HG03354 (cell line): Measurements from ENCODE around the gene CCDC97.

Experiments used
- ATAC-seq: cut with Tn5 transposase; IDR thresholded peaks from one replicate; pipeline ENCODE4 v1.9.1; 2021; ENCODE audit warnings: mild to moderate bottlenecking; ENCODE audit not compliant: unreplicated experiment, poor library complexity, severe bottlenecking

The CCDC97 gene

GRCh38 chr19:41297628-41298347, 12.2 kb upstream of the CCDC97 start:
- peak; percentile 84 for ATAC-seq

- no peak for ATAC-seq
These were observed 11.5 kb upstream of the CCDC97 start for GRCh38 chr19:41298348-41298964.

DNA sequence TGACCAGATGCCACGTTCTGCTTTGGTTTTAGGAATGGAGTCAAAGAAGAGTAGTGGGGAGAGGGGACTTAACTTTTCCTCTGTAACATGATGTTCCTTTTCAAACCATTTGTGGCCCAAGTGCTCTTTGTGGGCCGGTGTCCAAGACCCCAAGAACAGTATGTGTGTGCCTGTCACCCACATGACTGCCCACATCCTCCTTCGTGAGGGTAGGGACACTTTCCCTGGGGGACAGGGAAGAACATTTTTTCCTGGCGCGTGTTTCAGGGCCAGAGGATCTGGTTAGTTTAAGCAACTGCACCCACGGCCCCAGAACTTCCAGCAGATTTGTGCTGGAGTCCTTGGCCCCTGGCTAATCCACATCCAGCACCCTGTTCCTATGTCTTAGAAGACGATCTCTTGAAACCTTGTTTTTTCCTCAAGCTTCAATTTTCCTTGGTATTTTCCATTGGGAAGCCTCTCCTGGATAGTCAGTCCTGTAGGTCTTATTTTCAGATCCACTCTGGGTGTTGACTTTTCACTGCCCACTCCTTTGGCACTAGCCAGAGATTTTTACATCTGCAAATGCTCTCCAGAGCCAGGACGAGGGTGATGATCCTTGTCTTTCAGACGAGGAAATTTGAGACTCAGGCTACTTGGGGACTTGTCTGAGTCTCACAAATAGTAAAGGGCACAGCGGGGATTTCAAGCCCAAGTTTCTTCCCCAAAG, 10.8 kb upstream of the CCDC97 start:
- ATAC-seq: no peak

- ATAC-seq: no peak
These were observed 10.2 kb upstream of the CCDC97 start for GRCh38 chr19:41299755-41300089.

DNA sequence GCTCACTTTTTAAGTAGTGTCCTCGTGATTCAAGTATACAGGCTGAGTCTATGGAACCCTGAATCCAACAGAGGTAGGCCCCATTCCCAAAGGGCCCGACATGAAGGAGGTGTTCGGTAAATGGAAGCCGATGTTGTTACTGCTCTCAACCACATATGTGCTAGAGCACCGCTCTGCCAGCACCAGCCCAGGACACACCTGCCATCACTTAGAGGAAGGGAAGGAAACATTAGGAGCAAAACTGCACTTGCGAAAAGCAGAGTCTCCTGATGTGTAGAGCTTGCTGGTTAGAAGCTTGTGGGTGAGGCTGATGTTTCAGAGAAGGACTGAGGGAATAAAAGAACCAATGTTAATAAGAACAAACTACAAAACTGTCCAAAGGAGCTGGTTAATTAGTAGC, 9.4 kb upstream of the CCDC97 start:
- ATAC-seq: no peak

GRCh38 chr19:41302624-41303351, 7.2 kb upstream of the CCDC97 start:
- peak; percentile 39 for ATAC-seq

- ATAC-seq: no peak
These were observed 6.0 kb upstream of the CCDC97 start for GRCh38 chr19:41303954-41304353.

DNA sequence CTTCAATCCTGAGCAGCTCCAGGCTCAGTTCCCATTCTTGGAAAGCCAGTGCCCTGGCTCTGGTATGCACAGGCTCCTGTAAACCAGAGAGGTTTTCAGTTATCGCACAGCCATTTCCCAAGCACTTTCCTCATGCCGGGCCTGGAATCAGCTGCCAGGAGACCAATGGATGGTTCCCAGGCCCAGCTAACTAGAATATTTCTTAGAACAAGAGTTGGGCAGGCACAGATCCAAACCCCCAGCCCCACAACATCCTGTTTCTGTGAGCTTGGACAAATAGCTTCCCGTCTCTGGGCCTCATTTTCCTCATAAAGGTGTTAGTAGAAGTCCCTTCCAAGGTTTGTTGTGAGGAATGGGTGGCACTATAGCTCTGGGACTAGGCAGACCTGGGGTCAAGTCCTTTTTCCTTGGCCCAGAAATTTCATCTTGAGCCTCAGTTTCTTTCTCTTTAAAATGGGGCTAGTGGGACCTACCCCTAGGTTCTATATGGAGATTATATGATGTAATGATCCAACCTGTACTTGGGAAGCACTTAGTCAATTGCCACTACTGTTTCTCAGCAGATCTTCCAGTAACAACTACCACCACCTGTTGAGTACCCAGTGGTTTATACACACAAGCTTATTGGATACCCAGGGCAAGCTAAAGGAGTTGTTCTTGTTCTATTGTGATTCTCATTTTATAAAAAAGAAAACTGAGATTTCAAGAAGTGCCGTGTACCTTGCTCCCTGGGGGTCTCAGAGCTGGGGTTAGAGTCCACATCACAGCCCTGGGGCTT, 5.1 kb upstream of the CCDC97 start:
- no peak for ATAC-seq

DNA sequence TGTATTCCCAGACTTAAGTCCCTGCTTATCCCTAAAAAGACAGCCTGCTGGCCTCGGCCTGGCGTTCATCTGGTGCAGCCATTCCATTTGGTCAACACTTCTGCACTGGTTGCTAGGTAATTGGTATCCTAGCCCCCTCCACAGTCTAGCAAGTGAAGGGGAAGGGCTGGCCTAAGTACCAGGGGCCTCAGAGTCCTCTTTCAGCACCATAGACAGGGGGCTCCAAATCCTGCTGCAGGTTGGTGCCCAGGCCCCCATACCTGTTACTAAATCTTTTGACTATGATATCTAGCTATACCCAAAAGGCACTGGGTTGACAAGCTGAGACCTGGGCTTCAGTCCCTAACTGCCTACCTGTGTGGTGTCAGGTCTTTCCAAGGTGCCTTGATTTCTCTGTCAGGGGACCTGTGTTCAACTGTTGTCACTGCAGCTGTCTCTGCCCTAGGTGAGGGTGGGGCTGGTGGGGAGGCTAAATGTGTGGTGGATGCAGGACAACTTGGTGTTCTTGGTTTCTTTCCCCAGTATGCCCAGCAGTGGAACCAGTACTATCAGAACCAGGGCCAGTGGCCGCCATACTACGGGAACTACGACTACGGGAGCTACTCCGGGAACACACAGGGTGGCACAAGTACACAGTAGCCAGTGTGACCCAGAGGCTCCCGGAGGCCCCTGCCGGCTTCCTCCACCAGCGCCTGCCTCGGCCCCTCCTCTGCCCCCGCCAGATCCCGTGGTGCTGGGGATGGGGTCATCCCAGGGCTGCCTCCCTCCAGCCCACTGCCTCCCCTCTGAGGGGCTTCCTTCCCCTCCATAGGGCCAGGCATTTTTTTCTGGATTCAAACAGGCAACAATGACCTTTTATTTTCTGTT, 3.8 kb upstream of the CCDC97 start:
- no peak for ATAC-seq

DNA sequence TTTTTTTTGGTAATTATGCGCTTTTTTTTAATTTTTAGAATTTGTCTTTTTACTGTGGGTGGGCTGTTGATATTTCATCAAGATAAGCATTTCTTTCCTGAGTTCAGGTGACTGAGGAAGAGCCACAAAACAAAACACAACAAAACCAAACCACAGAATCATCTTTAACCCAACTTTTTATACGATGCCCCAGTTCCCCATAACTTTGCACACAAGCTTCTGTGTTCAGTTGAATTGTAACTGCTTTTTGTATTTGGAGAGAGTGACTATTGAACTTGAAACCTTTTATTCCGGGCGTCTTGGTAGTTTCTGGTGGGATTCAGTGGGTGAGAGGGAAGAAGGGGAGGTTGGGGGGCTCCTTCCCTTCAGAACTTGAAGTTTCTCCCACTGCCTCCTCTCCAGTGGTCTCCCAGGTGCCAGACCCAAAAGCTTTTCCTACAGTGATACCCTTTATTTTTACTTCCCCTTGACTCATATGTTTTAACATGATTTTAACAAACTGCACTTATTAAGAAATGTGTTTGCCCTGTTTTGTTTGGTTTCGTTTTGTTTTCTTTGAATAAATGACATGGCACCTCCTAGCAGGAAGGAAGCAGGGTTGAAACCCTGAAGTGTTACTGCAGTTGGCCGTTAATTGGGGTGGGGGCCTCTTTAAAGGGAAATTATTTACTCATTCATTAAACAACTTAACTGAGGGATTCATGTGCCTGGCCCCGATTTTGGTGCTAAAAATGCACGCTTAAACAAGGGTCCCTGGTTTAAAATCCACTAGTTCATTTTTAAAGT, 2.7 kb upstream of the CCDC97 start:
- no peak for ATAC-seq

GRCh38 chr19:41307954-41308449, 2.0 kb upstream of the CCDC97 start:
- ATAC-seq: peak; percentile 4

DNA sequence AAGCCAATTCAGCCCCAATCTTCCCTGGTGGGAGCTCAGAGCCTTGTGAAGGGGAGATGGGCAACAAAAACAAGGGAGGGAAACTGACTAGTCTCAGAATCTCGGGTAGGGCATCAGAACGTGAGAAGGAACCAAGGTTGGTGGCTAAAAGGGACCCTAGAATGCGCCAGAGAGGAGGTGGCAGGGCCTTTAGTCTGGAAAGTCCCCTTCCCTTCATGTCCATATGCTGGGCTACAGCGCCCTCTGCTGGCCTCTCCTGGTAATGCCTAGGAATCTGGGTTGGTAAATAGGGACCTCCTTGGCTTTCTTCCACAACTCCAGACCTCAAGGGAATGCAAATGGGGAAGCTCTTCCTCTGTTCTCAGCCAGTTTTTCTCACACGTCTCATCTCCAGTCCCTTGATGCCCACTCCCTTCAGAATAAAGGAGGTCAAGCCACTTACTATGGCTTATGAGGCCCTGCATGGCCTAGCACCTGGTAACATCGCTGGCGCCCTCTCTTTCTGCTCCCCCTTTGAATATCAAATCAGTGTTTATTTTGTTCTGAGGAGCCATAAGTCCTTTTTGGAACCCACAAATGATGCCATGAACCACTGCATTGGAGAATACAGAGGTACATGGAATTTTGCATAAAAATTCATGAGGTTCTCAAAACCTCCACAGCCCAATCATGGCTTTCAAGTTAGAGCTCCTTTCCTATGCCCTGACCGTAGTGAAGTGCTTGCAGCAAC, 1.4 kb upstream of the CCDC97 start:
- ATAC-seq: peak; percentile 38

DNA sequence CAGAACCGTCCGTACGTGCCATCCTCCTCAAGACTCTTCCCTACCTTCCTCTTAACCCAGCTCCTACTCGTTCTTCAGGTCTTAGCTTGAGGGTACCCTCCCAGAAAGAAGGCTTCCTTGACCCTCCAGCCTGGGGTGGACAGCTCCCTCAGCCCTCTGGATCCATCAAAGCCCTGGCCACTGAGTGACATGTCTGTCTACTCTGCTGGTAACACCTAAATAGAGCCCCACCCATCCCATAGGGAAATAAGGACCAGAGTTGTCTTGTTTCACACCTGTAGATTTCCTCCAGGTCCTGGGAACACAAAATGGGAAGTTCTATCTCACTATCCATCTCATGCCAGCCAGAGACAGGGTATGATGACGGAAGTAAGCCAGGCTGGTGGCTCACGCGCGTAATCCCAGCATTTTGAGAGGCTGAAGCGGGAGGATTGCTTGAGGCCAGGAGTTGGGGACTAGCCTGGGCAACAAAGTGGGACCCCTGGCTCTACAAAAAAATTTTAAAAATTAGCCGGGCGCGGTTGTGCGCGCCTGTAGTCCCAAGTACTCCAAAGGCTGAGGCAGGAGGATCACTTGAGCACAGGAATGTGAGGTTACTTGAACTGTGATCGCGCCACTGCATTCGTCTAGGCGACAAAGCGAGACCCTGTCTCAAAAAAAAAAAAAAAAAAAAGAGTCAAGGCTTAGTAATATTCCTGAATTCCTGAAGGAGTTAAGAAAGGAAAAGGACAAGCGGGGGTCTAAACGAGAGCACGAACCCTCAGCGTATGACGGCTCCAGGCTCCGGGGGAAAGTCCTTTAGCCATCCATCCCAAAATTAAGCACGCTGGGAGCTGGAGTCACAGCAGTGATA, 566 bp upstream of the CCDC97 start:
- ATAC-seq: no peak

- no peak for ATAC-seq
These were observed 1.1 kb downstream of the CCDC97 start for GRCh38 chr19:41311072-41311471.

DNA sequence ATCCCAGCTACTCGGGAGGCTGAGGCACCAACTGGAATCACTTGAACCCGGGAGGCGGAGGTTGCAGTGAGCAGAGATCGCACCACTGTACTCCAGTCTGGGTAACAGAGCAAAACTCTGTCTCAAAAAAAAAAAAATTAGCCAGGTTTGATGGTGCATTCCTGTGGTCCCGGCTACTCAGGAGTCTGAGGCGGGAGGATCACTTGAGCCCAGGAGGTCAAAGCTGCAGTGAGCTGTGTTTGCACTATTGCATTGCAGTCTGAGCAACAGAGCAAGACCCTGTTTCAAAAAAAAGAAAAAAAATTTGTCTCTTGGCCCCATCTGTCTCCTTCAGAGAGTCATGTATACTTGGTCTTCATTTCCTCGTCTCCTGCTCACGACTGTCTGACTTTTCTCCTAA, 1.6 kb downstream of the CCDC97 start:
- ATAC-seq: no peak

- ATAC-seq: no peak
These were observed 6.4 kb downstream of the CCDC97 start for GRCh38 chr19:41316306-41316920.
